Measurements from ENCODE around the gene COMMD9.

- TF ChIP-seq CTCF (IDR thresholded peaks at IDR 0.05) (no peak), YY1 (IDR thresholded peaks at IDR 0.05; ENCODE audit: low read depth) (no peak), GATA2 (CRISPR knock-in tag; IDR thresholded peaks at IDR 0.05) (no peak), TAF1 (IDR thresholded peaks at IDR 0.05; ENCODE audit: borderline replicate concordance, low read depth, low read length) (no peak), EZH2phosphoT487 (IDR thresholded peaks at IDR 0.05; ENCODE audit: borderline replicate concordance, low read depth) (no peak), POLR2AphosphoS5 (IDR thresholded peaks at IDR 0.05; ENCODE audit: low read depth, low read length) (no peak), PBX3 (IDR thresholded peaks at IDR 0.05) (no peak), GABPA (IDR thresholded peaks at IDR 0.05; ENCODE audit: low read depth) (no peak), MXI1 (IDR thresholded peaks at IDR 0.05; ENCODE audit: low read depth, low read length) (no peak), REST (IDR thresholded peaks at IDR 0.05; ENCODE audit: low read depth, low read length) (no peak), USF2 (IDR thresholded peaks at IDR 0.05; ENCODE audit: borderline replicate concordance, low read depth, low read length) (no peak), EP300 (IDR thresholded peaks at IDR 0.05; ENCODE audit: borderline replicate concordance in 1 of 2, low read depth in 1 of 2, low read length in 1 of 2) (no peak), USF1 (IDR thresholded peaks at IDR 0.05; ENCODE audit: borderline replicate concordance, low read depth) (no peak)
Measured at GRCh38 chr11:36224209-36224882, 64.9 kb downstream of the COMMD9 start.
